ENCODE measurements around the gene ISOC1.

The ISOC1 gene

DNA sequence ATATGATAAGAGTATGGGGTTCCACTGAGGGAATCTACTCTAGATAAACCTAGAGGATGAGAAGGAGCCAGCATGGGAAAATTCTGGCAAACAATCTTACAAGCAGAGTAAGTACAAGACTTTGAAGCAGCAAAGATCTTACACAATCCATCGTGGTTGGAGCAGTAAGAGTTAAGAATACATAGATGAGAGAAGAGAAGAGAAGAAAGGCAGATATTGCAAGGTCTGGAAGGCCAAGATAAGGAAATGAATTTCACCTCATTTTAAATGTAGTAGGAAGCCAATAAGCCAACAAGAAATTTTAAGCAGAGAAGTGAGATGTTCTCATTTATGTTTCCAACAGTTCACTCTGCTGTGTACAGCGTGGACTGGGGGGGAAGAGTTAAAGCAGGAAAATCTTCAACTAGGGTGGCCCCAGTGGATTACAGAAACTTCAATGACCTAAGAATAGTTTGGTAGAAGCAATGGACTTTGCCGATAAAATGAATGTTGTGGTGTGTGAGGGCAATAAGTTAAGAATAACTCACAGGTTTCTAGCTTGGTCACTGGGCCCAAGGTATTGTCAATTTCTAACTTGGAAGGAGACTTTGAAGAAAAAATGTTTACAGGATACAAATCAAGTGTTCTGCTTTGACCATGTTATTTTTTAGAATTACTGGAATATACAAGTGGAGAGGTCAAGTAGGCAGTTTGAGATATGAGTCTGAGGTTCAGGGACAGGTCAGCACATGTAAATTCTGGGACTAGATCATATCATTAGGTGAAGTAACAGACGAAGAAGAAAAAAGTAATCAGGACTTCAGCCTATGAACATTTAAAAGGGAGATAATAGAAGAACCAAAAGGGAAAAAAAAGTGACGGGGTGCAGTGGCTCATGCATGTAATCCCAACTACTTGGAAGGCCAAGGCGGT is 12.1 kb upstream of the ISOC1 start:
- Histone ChIP-seq H3K4me1 (ENCODE audit: control insufficient read depth in 5 of 5, insufficient read depth in 5 of 5, low read length in 5 of 5) (peaks cover 0 to 18% (median 5%) of the 10 kb centered on the region in 5 donors), H3K4me3 (ENCODE audit: low read depth in 1 of 5, low read length in 5 of 5) (no peak overlapping the region), H3K9me3 (ENCODE audit: control insufficient read depth in 5 of 5, low read length in 5 of 5) (no peaks in the 10 kb centered on the region), H3K27ac (ENCODE audit: low read depth, low read length) (no peak overlapping the region), H3K9ac (ENCODE audit: low read length in 5 of 5) (no peak overlapping the region), H3K27me3 (ENCODE audit: control insufficient read depth in 5 of 5, insufficient read depth in 4 of 5, low read length in 5 of 5) (no peaks in the 10 kb centered on the region), H3K36me3 (ENCODE audit: control insufficient read depth in 5 of 5, insufficient read depth in 5 of 5, low read length in 5 of 5) (no peaks in the 10 kb centered on the region)

DNA sequence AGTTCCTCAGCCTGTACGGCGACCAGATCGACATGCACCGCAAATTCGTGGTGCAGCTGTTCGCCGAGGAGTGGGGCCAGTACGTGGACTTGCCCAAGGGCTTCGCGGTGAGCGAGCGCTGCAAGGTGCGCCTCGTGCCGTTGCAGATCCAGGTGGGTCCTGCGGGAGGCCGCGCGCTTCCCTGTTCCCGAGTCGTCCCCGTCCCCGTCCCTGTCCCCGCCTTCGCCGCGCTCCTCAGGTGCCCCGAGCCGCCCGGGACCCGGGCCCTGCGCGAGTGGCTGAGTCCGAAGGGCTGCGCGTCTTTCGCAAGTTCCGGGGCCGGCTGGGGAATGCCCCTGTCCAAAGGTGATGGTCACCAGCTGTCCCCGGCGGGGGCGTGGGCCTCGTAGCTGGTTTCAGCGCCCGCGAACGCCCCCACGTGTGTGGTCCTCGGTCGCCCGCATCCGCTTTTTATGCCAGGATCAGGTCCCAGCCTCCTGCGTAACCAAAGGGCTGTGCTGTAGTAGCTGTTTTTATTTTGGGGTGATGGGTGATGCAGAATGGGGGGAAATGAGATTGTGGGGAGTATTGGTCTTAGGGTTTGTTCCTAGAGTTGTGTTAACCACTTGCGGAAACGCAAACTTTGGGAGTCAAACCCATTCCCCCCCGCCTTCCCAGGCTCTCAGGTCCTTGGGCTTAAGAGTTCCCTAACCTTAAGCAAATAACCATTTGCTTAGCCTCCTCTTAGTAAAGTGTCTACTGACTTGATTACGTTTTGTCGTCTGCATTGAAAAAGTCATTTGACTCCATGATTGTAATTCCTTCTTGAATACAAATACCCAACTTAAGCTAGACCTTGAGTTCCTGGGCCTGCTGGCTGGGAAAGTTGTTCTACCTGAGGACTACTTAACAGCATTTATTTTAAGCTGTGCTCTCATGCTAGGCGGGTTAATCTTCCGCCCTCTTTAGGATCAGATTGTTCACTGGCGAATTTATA is 663 bp downstream of the ISOC1 start:
- Histone ChIP-seq H3K9ac (ENCODE audit: low read length in 5 of 5) (peak overlapping the region; percentile 84 to 96 (median 90)), H3K27me3 (ENCODE audit: control insufficient read depth in 5 of 5, insufficient read depth in 4 of 5, low read length in 5 of 5) (no peaks in the 10 kb centered on the region), H3K27ac (ENCODE audit: low read depth, low read length) (peak overlapping the region; percentile 87), H3K36me3 (ENCODE audit: control insufficient read depth in 5 of 5, insufficient read depth in 5 of 5, low read length in 5 of 5) (no peaks in the 10 kb centered on the region), H3K4me1 (ENCODE audit: control insufficient read depth in 5 of 5, insufficient read depth in 5 of 5, low read length in 5 of 5) (peaks cover 0 to 56% (median 53%) of the 10 kb centered on the region in 5 donors), H3K4me3 (ENCODE audit: low read depth in 1 of 5, low read length in 5 of 5) (peak overlapping the region; percentile 83 to 100 (median 99)), H3K9me3 (ENCODE audit: control insufficient read depth in 5 of 5, low read length in 5 of 5) (no peaks in the 10 kb centered on the region)

DNA sequence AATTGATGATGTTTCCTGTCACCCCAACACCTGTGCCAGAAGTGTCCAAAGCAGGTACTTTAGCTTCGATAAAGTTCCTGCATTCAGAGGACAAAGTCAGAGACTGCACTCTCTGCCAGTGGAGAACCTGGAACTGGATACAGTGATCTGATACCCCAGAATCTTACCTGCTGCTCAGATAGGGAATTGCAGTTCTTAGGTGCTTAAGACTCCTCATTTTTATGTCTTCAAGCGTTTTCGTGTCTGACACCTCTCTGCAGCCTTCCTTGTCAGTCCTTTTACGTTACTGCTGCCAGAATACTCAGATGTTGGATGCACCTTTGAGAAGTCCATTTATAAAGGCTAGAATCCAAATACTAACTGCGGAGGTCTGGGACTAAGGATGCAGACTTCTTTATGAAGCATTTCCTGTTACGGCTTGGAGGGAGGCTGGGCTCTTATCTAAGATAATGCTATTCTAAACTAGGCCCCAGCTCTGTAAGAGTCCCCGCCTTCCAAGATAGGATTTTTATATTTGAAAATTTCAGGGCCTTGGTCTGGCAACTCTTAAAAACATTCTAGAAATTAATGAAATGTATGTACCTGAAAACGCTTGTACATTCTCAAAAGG is 1.9 kb downstream of the ISOC1 start:
- Histone ChIP-seq H3K9ac (ENCODE audit: low read length in 5 of 5) (peak overlapping the region in 3 of 5 donors; percentile 41 to 84 (median 53)), H3K4me3 (ENCODE audit: low read depth in 1 of 5, low read length in 5 of 5) (peak overlapping the region; percentile 6 to 99 (median 93))

DNA sequence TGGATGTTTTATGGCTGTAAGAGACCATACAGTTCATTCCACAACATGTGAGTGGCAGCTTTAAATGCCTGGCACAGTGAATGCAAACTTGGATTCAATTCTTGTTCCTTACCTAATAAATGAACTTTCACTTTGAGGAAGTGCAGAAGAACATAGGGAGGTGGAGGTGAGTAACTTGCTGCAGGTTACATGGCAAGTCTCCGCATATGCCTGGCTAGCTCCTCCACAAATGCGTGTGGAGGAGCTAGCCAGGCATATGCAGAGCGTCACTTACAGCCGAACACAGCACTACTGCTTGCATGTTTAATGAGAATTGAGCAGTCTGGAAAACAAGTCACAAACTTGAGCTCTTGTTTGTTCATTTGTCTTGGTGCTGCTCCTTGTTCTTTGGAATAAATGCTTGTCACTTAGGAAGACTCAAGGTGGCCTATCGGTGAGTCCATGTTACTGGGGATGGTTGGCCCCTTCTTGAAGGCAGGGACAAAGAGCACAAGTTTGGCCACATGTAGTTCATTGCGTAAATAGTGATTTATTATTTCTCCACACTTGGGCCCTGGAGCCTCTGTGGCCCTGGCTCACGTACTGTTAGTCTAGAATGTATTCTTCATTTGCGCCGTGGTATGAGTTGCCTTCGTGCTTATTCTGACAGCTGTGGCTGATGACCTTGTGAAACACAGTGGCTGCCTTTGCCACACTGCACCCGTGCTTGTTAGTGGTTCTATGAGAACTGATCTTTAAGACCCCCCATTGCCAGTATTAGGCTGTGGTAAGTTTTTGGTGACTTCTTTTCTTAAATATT is 3.1 kb downstream of the ISOC1 start:
- H3K27ac ChIP-seq (ENCODE audit: low read depth, low read length): peak overlapping the region; percentile 96
- H3K36me3 ChIP-seq (ENCODE audit: control insufficient read depth in 5 of 5, insufficient read depth in 5 of 5, low read length in 5 of 5): no peaks in the 10 kb centered on the region
- H3K27me3 ChIP-seq (ENCODE audit: control insufficient read depth in 5 of 5, insufficient read depth in 4 of 5, low read length in 5 of 5): no peaks in the 10 kb centered on the region
- peak overlapping the region in 4 of 5 donors; percentile 0 to 77 (median 53) for H3K9ac ChIP-seq (ENCODE audit: low read length in 5 of 5)
- H3K4me1 ChIP-seq (ENCODE audit: control insufficient read depth in 5 of 5, insufficient read depth in 5 of 5, low read length in 5 of 5): peaks cover 0 to 66% (median 64%) of the 10 kb centered on the region in 5 donors
- H3K4me3 ChIP-seq (ENCODE audit: low read depth in 1 of 5, low read length in 5 of 5): peak overlapping the region in 4 of 5 donors; percentile 21 to 58 (median 34)
- no peaks in the 10 kb centered on the region for H3K9me3 ChIP-seq (ENCODE audit: control insufficient read depth in 5 of 5, low read length in 5 of 5)

More for the DNA sequence above, 1.9 kb downstream of the ISOC1 start:
- Histone ChIP-seq H3K36me3 (ENCODE audit: control insufficient read depth in 5 of 5, insufficient read depth in 5 of 5, low read length in 5 of 5) (no peaks in the 10 kb centered on the region), H3K27ac (ENCODE audit: low read depth, low read length) (peak overlapping the region; percentile 87), H3K27me3 (ENCODE audit: control insufficient read depth in 5 of 5, insufficient read depth in 4 of 5, low read length in 5 of 5) (no peaks in the 10 kb centered on the region), H3K9me3 (ENCODE audit: control insufficient read depth in 5 of 5, low read length in 5 of 5) (no peaks in the 10 kb centered on the region), H3K4me1 (ENCODE audit: control insufficient read depth in 5 of 5, insufficient read depth in 5 of 5, low read length in 5 of 5) (peaks cover 0 to 60% (median 60%) of the 10 kb centered on the region in 5 donors)

DNA sequence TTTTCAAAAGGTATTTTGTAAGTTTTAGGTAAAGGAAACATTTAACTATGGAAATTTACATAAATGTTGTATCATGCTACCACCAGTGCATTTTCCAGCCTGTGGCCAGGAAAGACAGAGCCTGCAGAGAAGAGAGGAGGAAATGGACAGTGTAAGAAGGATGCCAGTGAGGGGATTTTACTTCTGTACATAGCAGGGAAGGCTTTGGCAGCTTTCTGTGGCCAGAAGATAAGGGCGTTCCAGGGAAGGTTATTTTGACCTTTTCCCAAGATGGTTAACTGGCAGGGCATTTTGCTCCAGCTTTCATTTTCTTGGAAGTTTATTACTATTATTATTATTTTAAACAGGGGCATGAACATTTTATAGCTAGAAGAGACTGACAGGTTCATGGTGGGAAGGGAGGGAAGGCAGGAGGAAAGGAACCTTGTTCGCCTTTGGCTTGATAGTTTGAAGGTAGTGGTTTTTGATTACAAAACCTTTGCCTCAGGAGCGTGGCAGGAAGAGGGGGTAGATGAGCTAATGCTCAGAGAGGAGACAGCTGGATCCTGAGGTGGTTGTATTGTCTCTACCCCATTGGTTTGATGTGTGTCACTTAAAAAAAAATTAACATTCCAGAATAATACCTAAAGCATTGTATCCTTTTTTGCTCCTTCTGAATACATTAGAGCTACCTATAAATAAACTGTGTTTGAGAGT is 4.1 kb downstream of the ISOC1 start:
- Histone ChIP-seq H3K4me3 (ENCODE audit: low read depth in 1 of 5, low read length in 5 of 5) (peak overlapping the region in 4 of 5 donors; percentile 20 to 58 (median 34)), H3K9me3 (ENCODE audit: control insufficient read depth in 5 of 5, low read length in 5 of 5) (no peaks in the 10 kb centered on the region), H3K36me3 (ENCODE audit: control insufficient read depth in 5 of 5, insufficient read depth in 5 of 5, low read length in 5 of 5) (no peaks in the 10 kb centered on the region), H3K27me3 (ENCODE audit: control insufficient read depth in 5 of 5, insufficient read depth in 4 of 5, low read length in 5 of 5) (no peaks in the 10 kb centered on the region), H3K4me1 (ENCODE audit: control insufficient read depth in 5 of 5, insufficient read depth in 5 of 5, low read length in 5 of 5) (peaks cover 0 to 74% (median 63%) of the 10 kb centered on the region in 5 donors), H3K27ac (ENCODE audit: low read depth, low read length) (peak overlapping the region; percentile 96), H3K9ac (ENCODE audit: low read length in 5 of 5) (peak overlapping the region; percentile 0 to 77 (median 53))

DNA sequence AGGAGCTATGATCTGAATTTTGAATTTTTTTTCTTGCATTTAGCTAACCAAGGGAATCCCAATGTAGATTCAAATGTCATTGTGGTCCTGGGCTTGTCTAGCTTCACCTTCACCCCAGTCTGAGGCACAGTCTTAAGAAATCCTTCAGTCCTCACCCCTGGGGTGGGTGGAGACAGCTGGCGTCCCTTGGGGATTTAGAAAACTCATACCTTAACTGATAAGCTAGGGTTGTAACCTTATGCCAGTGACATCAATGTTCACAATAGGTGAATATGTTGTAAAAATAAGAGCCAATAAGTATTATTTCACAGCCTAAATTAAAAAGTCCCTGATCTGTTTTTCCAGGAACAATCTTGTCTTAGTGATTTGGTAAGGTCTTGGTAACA is 4.6 kb downstream of the ISOC1 start:
- peak overlapping the region in 3 of 5 donors; percentile 0 to 77 (median 69) for H3K9ac ChIP-seq (ENCODE audit: low read length in 5 of 5)
- peak overlapping the region; percentile 96 for H3K27ac ChIP-seq (ENCODE audit: low read depth, low read length)
- H3K36me3 ChIP-seq (ENCODE audit: control insufficient read depth in 5 of 5, insufficient read depth in 5 of 5, low read length in 5 of 5): no peaks in the 10 kb centered on the region
- H3K4me1 ChIP-seq (ENCODE audit: control insufficient read depth in 5 of 5, insufficient read depth in 5 of 5, low read length in 5 of 5): peaks cover 0 to 69% (median 58%) of the 10 kb centered on the region in 5 donors
- no peaks in the 10 kb centered on the region for H3K27me3 ChIP-seq (ENCODE audit: control insufficient read depth in 5 of 5, insufficient read depth in 4 of 5, low read length in 5 of 5)
- no peaks in the 10 kb centered on the region for H3K9me3 ChIP-seq (ENCODE audit: control insufficient read depth in 5 of 5, low read length in 5 of 5)
- H3K4me3 ChIP-seq (ENCODE audit: low read depth in 1 of 5, low read length in 5 of 5): peak overlapping the region in 4 of 5 donors; percentile 5 to 37 (median 31)

DNA sequence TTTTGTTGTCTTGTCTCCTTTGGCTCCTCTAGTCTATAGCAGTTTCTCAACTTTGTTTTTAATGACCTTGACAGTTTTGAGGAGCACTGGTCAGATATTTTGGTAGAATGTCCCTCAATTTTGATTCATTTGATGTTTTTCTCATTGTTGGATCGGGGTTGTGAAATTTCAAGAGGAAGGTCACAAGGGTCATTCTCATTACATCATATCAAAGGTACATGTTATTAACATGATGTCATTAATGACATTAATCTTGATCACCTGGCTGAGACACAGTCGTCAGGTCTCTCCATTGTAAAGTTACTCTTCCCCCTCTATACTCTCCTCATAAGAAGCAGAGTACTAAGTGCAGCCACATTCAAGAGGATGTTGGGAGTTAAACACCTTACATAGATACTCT is 7.2 kb downstream of the ISOC1 start:
- H3K4me1 ChIP-seq (ENCODE audit: control insufficient read depth in 5 of 5, insufficient read depth in 5 of 5, low read length in 5 of 5): peaks cover 0 to 54% (median 39%) of the 10 kb centered on the region in 5 donors
- no peak overlapping the region for H3K4me3 ChIP-seq (ENCODE audit: low read depth in 1 of 5, low read length in 5 of 5)
- H3K27ac ChIP-seq (ENCODE audit: low read depth, low read length): peak overlapping the region; percentile 96
- no peak overlapping the region for H3K9ac ChIP-seq (ENCODE audit: low read length in 5 of 5)
- H3K27me3 ChIP-seq (ENCODE audit: control insufficient read depth in 5 of 5, insufficient read depth in 4 of 5, low read length in 5 of 5): no peaks in the 10 kb centered on the region
- H3K9me3 ChIP-seq (ENCODE audit: control insufficient read depth in 5 of 5, low read length in 5 of 5): no peaks in the 10 kb centered on the region
- peaks cover 1 to 12% (median 5%) of the 10 kb centered on the region in 5 donors for H3K36me3 ChIP-seq (ENCODE audit: control insufficient read depth in 5 of 5, insufficient read depth in 5 of 5, low read length in 5 of 5)

DNA sequence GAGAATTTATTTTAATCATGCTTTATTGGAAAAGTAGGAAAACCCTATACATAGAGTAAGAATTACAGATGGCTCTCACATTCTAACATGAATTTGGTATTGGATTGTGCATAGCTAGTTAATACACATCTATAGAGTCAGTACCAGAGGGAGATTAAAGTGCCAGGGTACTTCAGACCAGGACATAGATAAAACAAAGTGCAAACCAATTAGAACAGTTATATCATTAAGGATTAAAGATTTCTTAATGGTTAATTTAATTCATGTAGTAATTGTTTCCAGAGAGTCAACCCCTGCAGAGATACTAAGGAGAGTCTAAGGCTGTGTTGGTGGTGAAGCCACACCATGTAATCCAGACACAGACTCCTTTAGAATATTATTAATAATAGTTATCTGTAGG is 8.8 kb downstream of the ISOC1 start:
- H3K27me3 ChIP-seq (ENCODE audit: control insufficient read depth in 5 of 5, insufficient read depth in 4 of 5, low read length in 5 of 5): no peaks in the 10 kb centered on the region
- peak overlapping the region; percentile 96 for H3K27ac ChIP-seq (ENCODE audit: low read depth, low read length)
- peak overlapping the region in 1 of 5 donors; percentile 34 for H3K9ac ChIP-seq (ENCODE audit: low read length in 5 of 5)
- H3K36me3 ChIP-seq (ENCODE audit: control insufficient read depth in 5 of 5, insufficient read depth in 5 of 5, low read length in 5 of 5): peaks cover 9 to 20% (median 18%) of the 10 kb centered on the region in 5 donors
- H3K9me3 ChIP-seq (ENCODE audit: control insufficient read depth in 5 of 5, low read length in 5 of 5): no peaks in the 10 kb centered on the region
- no peak overlapping the region for H3K4me3 ChIP-seq (ENCODE audit: low read depth in 1 of 5, low read length in 5 of 5)
- H3K4me1 ChIP-seq (ENCODE audit: control insufficient read depth in 5 of 5, insufficient read depth in 5 of 5, low read length in 5 of 5): peaks cover 0 to 41% (median 30%) of the 10 kb centered on the region in 5 donors

Data from subcutaneous abdominal adipose tissue (tissue), 5 donors.